Liver (tissue), 9 donors: ENCODE results near the gene DDB1. TPM values are rescaled to one million over a fixed set of nuclear protein-coding genes. Genes with fewer than 3 reads are reported as not detected.
A peak's percentile ranks its signal among the peaks of the same experiment; 100 is the strongest.

ENCODE experiments used
- DNase-seq: peaks from one replicate; pipeline ENCODE4 v3.0.0-alpha.2; 2017; ENCODE audit warnings: low spot score
- H3K27ac ChIP-seq, 2 donors: one replicate each; pipeline ENCODE4 v1.7.0; 2013; ENCODE audit warnings: inconsistent platforms in 2 of 2, low read length in 2 of 2, control low read depth in 1 of 2, low read depth in 1 of 2, mild to moderate bottlenecking in 1 of 2
- H3K27me3 ChIP-seq, 4 donors: one replicate each; pipeline versions ENCODE4 v1.6.1 to v1.7.0; 2013; ENCODE audit warnings: low read length in 3 of 4, inconsistent platforms in 1 of 4, mild to moderate bottlenecking in 1 of 4, moderate library complexity in 1 of 4; ENCODE audit not compliant: control insufficient read depth in 4 of 4, insufficient read depth in 4 of 4
- H3K36me3 ChIP-seq, 4 donors: one replicate each; pipeline versions ENCODE4 v1.6.1 to v1.7.0; 2013; ENCODE audit warnings: low read length in 3 of 4, mild to moderate bottlenecking in 3 of 4, low read depth in 1 of 4, moderate library complexity in 1 of 4; ENCODE audit not compliant: control insufficient read depth in 4 of 4, insufficient read depth in 3 of 4
- H3K4me1 ChIP-seq, 4 donors: one replicate each; pipeline versions ENCODE4 v1.6.1 to v1.7.0; 2013; ENCODE audit warnings: low read length in 3 of 4, mild to moderate bottlenecking in 3 of 4, moderate library complexity in 1 of 4; ENCODE audit not compliant: control insufficient read depth in 4 of 4, insufficient read depth in 4 of 4
- H3K4me3 ChIP-seq, 3 donors: one replicate each; pipeline versions ENCODE4 v1.6.1 to v1.7.0; 2013; ENCODE audit warnings: low read length in 3 of 3, control low read depth in 1 of 3, low read depth in 1 of 3, mild to moderate bottlenecking in 1 of 3
- H3K9ac ChIP-seq, 2 donors: one replicate each; pipeline ENCODE4 v1.7.0; 2013; ENCODE audit warnings: low read length in 2 of 2, mild to moderate bottlenecking in 2 of 2, moderate library complexity in 2 of 2, control low read depth in 1 of 2, low read depth in 1 of 2
- H3K9me3 ChIP-seq, 4 donors: one replicate each; pipeline versions ENCODE4 v1.6.1 to v1.7.0; 2013; ENCODE audit warnings: low read length in 3 of 4; ENCODE audit not compliant: control insufficient read depth in 4 of 4
- EGR1 ChIP-seq, 2 donors: IDR thresholded peaks; 2 replicates each; pipeline ENCODE4 v1.6.1; 2016 to 2018; ENCODE audit warnings: antibody characterized with exemption in 2 of 2, low read depth in 2 of 2
- GABPA ChIP-seq, 2 donors: IDR thresholded peaks in 1 of 2; conservative IDR thresholded peaks in 1 of 2; 2 replicates each; pipeline ENCODE4 v1.6.1; 2016; ENCODE audit warnings: antibody characterized with exemption in 2 of 2, mild to moderate bottlenecking in 1 of 2, moderate library complexity in 1 of 2
- HNF4A ChIP-seq, 2 donors: conservative IDR thresholded peaks; 2 replicates each; pipeline ENCODE4 v1.6.1; 2016; ENCODE audit warnings: antibody characterized with exemption in 2 of 2, mild to moderate bottlenecking in 2 of 2
- HNF4G ChIP-seq: IDR thresholded peaks from 2 replicates; pipeline ENCODE4 v1.6.1; 2016; ENCODE audit warnings: antibody characterized with exemption
- MAX ChIP-seq: IDR thresholded peaks from 2 replicates; pipeline ENCODE4 v1.6.1; 2016; ENCODE audit warnings: antibody characterized with exemption
- NR2F2 ChIP-seq: IDR thresholded peaks from 2 replicates; pipeline ENCODE4 v1.6.1; 2016; ENCODE audit warnings: antibody characterized with exemption
- RAD21 ChIP-seq, 2 donors: IDR thresholded peaks; 2 replicates each; pipeline ENCODE4 v1.6.1; 2016; ENCODE audit warnings: antibody characterized with exemption in 2 of 2, mild to moderate bottlenecking in 2 of 2
- TAF1 ChIP-seq: conservative IDR thresholded peaks from 2 replicates; pipeline ENCODE4 v1.6.1; 2016; ENCODE audit warnings: antibody characterized with exemption, mild to moderate bottlenecking
- YY1 ChIP-seq: IDR thresholded peaks from 2 replicates; pipeline ENCODE4 v1.6.1; 2016; ENCODE audit warnings: antibody characterized with exemption, mild to moderate bottlenecking
- ZBTB33 ChIP-seq: IDR thresholded peaks from 2 replicates; pipeline ENCODE4 v1.6.1; 2016; ENCODE audit warnings: antibody characterized with exemption
- WGBS: extraction: QIAGEN DNeasy Blood & Tissue Kit; methylation state at CpG from one replicate; pipeline ENCODE4 v1.1.7; 2013; 5-methylcytosine and 5-hydroxymethylcytosine counted together
- polyA plus RNA-seq, 2 donors: library from polyadenylated mRNA; stranded (reverse) in 1 of 2; unstranded in 1 of 2; fragments of 200-250 nt in 1 of 2; fragments of >200 nt in 1 of 2; fragmentation: Nextera tagmentation in 1 of 2; extraction: Ambion mirVana in 1 of 2; gene quantifications; one replicate each; pipeline versions ENCODE4 v1.2.1 to v1.2.3, GENCODE V29; 2013 to 2015
- total RNA-seq, 2 donors: library from RNA; depleted of rRNA; stranded (reverse); fragments of >200 nt; gene quantifications; one replicate each; pipeline ENCODE4 v1.2.3, GENCODE V29; 2014
- TF ChIP-seq, protein P1 (sequence below): fragments of 150-350 bp; IDR thresholded peaks from 2 replicates; pipeline ENCODE4 v1.5.1; 2017; ENCODE audit warnings: improper control_type of control experiment, low read depth, low read length; ENCODE audit not compliant: missing input control
- TF ChIP-seq, protein P2 (sequence below): IDR thresholded peaks from 2 replicates; pipeline ENCODE4 v1.6.1; 2016; ENCODE audit warnings: antibody characterized with exemption, mild to moderate bottlenecking
- donor health status: healthy.
- donor health status: healthy.
- donor health status: healthy.
- donor health status: healthy.
- donor health status: healthy.

Gene DDB1
- total and polyA plus RNA-seq, 4 donors: 37.5 to 146 (median 88.9) TPM

DNA sequence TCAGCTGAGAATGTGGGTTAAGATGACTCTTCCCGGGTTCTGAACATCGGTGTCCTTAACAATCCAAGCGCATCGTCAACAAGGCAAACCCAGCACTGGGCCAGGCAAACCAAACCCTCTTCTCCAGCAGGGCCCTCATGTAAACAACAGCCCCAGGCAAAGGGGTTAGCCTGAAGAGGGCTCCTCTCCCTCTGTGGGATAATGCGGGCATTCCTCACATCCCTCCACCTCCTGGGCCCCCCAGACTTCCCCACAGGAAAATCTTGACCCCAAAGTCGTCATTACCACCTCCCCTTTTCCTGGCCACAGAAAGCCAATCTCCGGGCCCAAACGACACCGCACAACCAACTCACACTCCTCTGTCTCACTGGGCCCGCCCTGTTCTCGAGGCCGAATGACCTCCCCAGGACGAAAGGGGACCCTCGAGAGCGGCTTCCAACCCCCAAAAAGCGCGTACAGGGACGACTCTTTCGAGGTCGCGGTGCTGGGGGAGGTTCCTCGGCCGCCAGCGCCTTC lies 566 bp downstream of the DDB1 start:
- Histone ChIP-seq H3K36me3 (peaks cover 0 to 21% (median 15%) of the 10 kb centered on the region in 4 donors), H3K9ac (peak overlapping the region; percentile 84 to 90), H3K4me3 (peak overlapping the region; percentile 81 to 93 (median 88)), H3K9me3 (no peaks in the 10 kb centered on the region), H3K4me1 (peaks cover 3 to 47% (median 37%) of the 10 kb centered on the region in 4 donors), H3K27ac (peak overlapping the region; percentile 83 to 94), H3K27me3 (no peaks in the 10 kb centered on the region)
- WGBS: under 1% methylated on average over 24 of the region's 24 CpGs
- TF ChIP-seq EGR1 (IDR thresholded peaks at IDR 0.05; ENCODE audit: low read depth in 2 of 2) (no peak), RAD21 (IDR thresholded peaks at IDR 0.05) (peak in 1 of 2 donors; percentile 2), GABPA (IDR thresholded peaks at IDR 0.05 in 1 of 2, conservative IDR thresholded peaks at IDR 0.05 in 1 of 2) (no peak), TAF1 (no peak), HNF4A (conservative IDR thresholded peaks at IDR 0.05) (no peak)
- TF ChIP-seq, protein P1, sequence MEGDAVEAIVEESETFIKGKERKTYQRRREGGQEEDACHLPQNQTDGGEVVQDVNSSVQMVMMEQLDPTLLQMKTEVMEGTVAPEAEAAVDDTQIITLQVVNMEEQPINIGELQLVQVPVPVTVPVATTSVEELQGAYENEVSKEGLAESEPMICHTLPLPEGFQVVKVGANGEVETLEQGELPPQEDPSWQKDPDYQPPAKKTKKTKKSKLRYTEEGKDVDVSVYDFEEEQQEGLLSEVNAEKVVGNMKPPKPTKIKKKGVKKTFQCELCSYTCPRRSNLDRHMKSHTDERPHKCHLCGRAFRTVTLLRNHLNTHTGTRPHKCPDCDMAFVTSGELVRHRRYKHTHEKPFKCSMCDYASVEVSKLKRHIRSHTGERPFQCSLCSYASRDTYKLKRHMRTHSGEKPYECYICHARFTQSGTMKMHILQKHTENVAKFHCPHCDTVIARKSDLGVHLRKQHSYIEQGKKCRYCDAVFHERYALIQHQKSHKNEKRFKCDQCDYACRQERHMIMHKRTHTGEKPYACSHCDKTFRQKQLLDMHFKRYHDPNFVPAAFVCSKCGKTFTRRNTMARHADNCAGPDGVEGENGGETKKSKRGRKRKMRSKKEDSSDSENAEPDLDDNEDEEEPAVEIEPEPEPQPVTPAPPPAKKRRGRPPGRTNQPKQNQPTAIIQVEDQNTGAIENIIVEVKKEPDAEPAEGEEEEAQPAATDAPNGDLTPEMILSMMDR: no peak
- DNase-seq: peak; percentile 47

DNA sequence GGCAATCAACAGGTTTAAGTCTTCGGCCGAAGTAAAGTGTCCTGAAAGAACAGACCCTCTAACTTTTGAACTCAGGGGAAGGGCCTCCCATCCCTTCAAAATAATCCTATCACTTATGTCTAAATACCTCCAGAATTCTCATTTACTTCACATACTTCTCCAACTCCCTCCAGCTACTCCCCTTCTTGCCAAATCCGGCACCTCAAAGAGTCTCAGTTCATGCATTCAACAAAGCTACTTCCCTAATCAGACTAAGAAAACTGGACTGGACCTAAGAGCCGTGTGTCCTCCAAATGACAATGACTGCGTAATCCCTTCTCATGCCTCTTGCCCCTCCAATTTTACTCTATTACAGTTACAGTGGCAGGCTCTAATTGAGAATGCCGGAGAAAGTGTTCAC lies 1.3 kb downstream of the DDB1 start:
- peaks cover 3 to 43% (median 34%) of the 10 kb centered on the region in 4 donors for H3K4me1 ChIP-seq
- no peaks in the 10 kb centered on the region for H3K27me3 ChIP-seq
- 77% methylated on average over 6 of the region's 6 CpGs for WGBS
- DNase-seq: no peak
- TF ChIP-seq EGR1 (IDR thresholded peaks at IDR 0.05; ENCODE audit: low read depth in 2 of 2): no peak
- no peak for TF ChIP-seq GABPA (IDR thresholded peaks at IDR 0.05 in 1 of 2, conservative IDR thresholded peaks at IDR 0.05 in 1 of 2)
- H3K4me3 ChIP-seq: peak overlapping the region; percentile 81 to 93 (median 88)
- peak overlapping the region in 1 of 2 donors; percentile 90 for H3K9ac ChIP-seq
- no peak overlapping the region for H3K27ac ChIP-seq
- H3K36me3 ChIP-seq: peaks cover 0 to 25% (median 16%) of the 10 kb centered on the region in 4 donors
- no peaks in the 10 kb centered on the region for H3K9me3 ChIP-seq

DNA sequence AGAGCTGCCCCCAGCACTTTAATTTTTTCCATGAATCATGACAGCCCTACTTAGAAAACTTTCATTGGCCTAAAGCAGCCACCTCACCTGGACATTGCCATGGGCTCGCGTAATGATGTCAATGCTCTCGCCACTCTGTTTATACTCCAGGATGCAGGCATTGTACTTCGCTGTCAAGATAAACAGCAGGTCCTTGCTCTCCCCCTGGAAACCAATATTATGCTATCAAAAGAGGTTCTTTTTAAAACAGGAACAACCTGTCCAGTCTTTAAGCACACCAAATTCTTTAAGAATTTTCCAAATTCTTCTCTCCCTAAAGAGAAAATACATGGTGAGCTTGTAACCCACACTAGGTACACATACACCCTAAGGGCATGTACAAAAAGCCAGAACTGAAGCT lies 3.0 kb downstream of the DDB1 start:
- H3K27ac ChIP-seq: no peak overlapping the region
- H3K27me3 ChIP-seq: no peaks in the 10 kb centered on the region
- 97% methylated on average over 4 of the region's 4 CpGs for WGBS
- no peak overlapping the region for H3K4me3 ChIP-seq
- TF ChIP-seq HNF4A (conservative IDR thresholded peaks at IDR 0.05) (no peak), HNF4G (no peak), RAD21 (IDR thresholded peaks at IDR 0.05) (no peak), YY1 (no peak), MAX (no peak), ZBTB33 (no peak), TAF1 (no peak), NR2F2 (no peak), EGR1 (IDR thresholded peaks at IDR 0.05; ENCODE audit: low read depth in 2 of 2) (no peak)
- TF ChIP-seq, protein P2, sequence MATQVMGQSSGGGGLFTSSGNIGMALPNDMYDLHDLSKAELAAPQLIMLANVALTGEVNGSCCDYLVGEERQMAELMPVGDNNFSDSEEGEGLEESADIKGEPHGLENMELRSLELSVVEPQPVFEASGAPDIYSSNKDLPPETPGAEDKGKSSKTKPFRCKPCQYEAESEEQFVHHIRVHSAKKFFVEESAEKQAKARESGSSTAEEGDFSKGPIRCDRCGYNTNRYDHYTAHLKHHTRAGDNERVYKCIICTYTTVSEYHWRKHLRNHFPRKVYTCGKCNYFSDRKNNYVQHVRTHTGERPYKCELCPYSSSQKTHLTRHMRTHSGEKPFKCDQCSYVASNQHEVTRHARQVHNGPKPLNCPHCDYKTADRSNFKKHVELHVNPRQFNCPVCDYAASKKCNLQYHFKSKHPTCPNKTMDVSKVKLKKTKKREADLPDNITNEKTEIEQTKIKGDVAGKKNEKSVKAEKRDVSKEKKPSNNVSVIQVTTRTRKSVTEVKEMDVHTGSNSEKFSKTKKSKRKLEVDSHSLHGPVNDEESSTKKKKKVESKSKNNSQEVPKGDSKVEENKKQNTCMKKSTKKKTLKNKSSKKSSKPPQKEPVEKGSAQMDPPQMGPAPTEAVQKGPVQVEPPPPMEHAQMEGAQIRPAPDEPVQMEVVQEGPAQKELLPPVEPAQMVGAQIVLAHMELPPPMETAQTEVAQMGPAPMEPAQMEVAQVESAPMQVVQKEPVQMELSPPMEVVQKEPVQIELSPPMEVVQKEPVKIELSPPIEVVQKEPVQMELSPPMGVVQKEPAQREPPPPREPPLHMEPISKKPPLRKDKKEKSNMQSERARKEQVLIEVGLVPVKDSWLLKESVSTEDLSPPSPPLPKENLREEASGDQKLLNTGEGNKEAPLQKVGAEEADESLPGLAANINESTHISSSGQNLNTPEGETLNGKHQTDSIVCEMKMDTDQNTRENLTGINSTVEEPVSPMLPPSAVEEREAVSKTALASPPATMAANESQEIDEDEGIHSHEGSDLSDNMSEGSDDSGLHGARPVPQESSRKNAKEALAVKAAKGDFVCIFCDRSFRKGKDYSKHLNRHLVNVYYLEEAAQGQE: no peak
- TF ChIP-seq, protein P1: no peak
- DNase-seq: no peak
- H3K9me3 ChIP-seq: no peaks in the 10 kb centered on the region
- H3K9ac ChIP-seq: no peak overlapping the region
- H3K4me1 ChIP-seq: peaks cover 1 to 28% (median 21%) of the 10 kb centered on the region in 4 donors
- peaks cover 0 to 41% (median 30%) of the 10 kb centered on the region in 4 donors for H3K36me3 ChIP-seq
